ENCODE results near the gene FGF8.

Gene FGF8

DNA sequence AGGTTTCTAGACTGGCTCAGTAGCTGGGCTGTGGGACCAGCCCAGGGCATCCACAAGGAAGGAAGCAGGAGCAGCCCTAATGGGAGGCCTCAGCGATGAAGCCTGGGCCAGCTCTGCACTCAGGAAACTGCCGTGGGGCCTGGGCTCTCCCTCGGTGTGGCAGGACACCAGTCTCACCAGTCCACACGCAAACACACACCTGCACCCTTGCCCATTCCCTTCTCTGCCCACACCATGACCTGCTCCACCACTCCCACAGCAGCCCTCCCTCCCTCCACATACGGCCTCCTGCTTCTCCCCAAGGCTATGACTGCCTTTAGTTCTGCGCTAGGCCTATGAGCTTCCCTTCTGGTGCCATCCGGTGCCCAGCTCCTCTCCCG is 7.1 kb downstream of the FGF8 start:
- no peak for DNase-seq (ENCODE audit: low read depth, low spot score)

DNA sequence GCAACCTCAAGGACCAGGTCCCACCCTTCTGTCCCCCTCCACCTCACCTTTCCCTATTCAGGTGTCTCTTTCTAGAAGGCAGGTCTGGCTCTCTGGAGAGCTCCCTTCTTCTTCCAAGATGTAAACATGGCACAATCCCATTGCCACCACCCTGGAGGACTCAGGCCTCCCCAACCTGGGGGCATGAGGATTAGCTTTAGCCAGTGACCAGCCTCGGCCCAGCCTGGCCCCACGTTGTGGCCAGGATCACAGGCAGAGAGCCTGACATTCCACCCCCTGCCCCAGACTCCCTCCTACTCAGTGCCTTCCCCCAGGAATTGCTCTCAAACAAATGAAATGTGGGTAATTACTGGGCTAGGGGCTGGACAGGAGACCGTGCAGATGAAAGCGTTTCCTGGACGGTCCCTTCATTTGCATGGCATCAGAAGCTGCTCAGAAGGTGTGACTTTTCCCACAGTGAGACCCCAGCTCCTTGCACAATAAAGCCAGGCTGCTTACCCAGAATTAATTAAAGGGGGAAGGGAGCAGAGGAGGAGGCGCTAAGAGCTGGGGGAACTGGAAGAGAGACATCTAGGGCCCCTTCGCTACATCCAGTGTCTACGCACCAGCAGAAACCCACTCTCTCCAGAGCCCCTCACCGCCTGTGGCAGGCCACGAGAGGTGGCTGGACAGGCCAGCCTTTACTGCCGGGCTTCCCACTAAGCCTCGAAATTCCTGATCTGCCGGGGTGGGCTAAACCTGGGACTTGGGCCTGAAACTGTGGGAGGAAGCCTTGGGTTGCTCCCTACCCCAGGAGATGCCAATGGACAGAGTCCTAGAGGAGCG is 7.7 kb downstream of the FGF8 start:
- no peak for DNase-seq (ENCODE audit: low read depth, low spot score)

DNA sequence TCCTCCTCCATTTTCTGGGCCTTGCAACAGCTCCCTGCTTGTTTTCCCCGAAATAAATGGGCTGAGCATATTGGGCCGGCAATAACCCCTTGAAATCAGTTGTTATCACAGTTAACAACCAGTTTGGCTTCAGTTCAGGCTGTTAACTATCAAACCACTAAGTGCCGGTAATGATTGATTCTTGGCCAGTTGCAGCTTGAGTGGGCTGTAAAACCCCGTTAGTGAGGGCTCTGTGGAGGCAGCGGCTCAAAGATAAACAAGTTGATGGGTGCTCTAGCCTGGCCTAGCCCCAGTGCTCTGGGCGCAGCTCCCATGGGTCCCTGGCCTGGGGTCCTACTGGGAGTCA is 8.3 kb downstream of the FGF8 start:
- DNase-seq (ENCODE audit: low read depth, low spot score): no peak

DNA sequence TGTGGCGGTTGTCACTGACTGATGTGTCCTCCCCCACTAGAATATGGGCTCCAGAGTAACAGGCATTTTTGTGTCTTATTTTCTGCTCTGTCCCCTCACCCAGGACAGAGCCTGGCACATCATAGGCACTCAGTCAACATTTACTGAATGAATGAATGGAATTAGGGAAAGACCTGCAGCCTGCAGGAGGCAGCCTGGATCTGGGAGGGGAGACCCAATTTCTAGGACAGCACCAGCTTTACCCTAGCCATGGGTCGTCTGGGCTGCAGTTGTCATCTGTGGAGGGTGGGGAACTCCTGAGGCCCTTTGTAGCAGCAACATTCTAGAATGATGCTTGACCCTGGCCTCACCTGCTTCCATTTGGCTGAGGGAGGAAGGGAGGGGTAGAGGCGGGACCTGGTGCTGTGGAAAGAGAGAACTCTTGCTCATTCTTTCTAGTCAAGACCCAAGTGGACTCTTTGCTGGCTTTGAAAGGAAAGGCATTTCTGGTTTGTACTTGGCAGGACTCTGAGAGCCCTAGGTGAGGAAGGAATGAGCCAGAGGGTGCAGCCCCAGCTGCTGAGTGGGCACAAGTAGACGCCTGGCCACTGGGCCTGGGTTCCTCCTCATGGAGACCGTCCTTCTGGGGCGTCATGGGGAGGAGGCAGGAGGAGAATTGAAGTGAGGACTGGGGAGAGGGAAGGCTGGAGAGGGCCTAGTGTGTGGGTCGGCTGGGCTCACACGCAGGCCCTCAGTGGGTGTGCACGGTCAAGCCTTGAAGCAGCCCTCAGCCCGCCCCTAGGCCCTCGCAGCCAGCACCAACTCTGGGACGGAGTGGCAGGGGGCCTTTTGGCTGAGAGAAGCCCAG is 8.9 kb downstream of the FGF8 start:
- DNase-seq (ENCODE audit: low read depth, low spot score): no peak

DNA sequence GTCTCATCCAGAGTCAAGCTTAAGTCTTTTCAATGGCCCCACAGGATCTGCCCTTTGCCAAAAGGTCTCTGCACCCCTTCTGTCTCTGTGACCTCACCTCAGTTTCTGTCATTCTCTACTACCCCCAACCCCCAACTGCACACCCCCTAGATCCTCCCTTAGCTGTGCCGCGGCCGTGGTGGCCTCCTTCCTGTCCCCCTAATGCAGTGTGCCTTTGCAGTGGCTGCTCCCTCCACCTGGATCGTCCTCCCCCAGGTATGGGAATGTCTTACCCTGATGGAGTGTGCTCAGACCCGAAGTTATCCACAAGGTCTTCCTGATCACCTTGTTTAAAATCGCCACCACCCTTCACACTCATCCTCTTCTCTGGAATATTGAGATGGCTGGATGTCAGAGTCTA is 9.6 kb downstream of the FGF8 start:
- no peak for DNase-seq (ENCODE audit: low read depth, low spot score)

DNA sequence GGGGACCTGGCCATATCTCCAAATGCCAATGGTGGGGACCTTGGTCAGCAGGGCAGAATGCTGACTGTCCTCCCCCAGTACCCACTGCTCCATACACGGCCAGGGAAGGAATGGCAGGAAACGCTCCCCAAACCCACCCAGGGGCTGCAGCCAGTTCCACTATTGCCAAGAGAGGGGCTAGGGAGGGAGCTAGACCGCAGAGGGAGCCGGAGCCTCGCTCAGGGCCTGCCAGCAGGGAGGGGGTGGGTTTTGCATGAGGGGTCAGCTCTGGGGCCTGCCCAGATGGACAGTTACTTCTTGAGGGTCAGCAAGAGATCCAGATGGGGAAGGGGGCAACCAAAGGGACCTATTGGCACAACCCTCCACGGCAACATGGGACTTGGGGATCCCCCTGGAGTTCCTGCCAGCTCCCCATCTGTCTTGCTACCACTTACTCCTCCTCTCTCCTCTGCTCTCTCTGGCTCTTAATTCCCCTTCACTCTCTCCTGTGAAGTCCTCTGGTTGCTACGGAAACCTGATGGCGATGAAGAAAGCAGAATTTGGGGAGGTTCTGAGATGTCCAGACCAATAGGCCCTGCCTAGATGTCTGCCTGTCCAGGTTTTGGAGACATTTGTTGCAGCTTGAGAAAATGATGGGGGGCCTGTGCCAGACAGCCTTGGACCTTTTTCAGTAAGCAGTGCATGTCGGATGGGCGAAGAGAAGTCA is 12.6 kb downstream of the FGF8 start:
- no peak for DNase-seq (ENCODE audit: low read depth, low spot score)

DNA sequence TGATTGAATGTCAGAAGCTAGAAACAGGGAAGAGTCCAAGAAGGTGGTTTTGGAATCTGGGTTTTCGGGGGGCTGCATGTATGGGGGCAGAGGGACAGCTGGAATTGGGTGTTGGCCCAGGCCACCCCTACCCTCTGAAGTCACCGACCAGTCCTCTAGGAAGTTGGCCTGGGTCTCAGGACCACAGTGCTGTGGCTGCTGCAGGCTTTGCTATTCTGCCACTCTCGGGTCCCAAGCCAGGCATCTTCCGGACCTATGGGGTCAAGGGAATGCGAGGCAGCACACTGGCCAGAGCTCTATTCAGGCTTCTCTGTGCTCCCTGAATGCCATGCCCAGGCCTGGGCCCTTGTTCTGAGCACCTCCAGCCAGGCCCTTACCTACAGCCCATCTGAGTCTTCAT is 13.2 kb downstream of the FGF8 start:
- DNase-seq (ENCODE audit: low read depth, low spot score): no peak

DNA sequence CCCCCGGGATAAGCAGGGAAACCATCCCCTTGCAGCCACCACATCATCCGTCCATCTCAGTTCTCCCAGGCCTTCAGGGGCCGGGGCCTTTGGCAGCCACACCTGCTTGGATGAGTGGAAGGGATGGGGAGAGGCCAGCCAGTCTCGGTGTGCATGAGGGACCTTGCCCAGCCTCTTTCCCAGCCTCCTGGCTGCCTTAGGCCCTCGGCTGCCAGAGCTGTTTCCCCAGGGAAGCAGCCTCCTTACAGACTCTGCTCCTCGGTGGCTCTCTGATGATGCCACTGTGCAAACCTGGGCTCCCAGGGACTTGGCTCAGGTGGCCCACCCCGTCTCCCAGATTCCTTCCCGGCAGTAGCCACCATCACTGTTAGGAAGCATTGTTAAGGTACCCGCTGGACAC is 14.7 kb downstream of the FGF8 start:
- DNase-seq (ENCODE audit: low read depth, low spot score): no peak

DNA sequence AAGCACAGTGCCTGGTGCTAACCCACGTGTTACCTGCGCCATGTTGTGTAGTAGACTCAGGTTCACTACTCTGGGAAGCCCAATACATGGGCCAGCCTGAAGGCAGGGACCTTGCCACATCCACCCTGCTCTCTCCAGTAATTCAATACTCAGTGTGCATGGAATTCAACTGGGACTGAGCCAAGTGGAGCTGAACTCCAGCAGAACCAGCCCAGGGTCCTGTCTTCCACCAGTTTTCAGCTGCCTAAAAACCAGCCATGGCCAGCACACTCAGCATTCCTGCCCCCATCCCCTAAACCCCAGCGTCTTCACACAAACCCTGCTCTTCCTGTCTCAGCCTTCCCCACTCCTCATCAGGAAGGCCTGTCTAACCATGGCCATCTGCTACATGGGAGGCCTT is 15.4 kb downstream of the FGF8 start:
- no peak for DNase-seq (ENCODE audit: low read depth, low spot score)

DNA sequence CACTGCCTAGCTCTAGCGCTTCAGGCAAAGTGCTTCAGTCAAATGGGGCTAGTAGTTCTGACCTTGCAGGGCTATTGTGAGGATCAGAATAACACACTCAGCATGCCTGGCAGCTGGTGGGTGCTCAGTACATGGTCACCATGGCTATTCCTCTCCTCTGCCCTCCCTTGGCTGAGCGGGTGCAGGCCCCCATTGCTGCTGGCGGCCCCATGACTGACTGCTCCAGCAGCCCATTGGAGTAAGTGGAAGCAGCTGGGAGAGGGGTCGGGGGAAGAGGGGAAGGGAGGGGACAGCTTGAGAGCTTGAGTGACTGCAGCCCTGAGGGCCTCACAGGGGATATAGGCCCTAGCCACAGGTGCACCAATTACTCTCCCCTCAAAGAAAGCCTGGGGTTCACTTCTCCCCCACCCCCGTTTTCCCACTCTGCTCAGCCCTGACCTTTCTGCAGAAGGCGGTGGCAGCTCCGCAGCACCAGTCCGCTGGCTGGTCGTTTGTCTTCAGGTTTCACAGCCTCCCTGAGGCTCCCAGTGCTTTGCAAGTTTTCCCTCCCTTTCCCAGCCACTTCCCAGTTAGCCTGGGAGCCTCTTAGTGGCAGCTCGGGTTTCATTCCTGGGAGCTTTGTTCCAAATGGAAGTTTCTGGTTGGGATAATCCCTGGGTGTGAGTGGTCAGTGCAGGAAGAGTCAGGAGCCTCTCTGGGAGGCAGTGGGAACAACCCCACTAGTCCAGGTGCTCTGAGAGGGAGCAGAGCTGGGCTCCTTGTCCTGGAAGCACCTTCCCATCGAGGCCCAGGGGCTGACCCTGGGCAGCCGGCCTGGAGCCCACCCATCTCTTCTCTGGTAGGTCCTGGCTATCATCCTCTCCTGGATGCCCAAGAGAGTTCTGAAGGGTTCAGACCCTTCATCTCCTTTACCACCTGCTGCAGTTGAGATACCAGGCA is 16.3 kb downstream of the FGF8 start:
- no peak for DNase-seq (ENCODE audit: low read depth, low spot score)

DNA sequence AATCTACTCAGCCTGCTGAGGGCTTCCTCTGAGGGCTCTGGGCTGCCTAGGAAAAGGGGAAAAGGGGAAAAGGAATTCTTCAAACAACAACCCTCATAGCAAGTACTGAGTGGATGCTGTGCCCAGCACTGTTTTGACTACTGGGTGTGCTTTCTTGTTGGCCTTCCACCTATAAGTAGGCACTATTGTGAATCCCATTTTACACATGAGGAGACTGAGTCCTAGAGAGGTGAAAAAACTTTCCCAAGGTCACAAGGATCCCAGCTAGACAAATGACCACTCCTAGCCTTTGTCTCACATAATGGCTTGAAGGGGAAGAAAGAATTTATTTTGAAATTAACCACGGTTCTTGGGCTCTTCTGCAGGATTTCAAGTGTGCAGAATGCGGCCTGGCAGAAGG is 17.1 kb downstream of the FGF8 start:
- no peak for DNase-seq (ENCODE audit: low read depth, low spot score)

DNA sequence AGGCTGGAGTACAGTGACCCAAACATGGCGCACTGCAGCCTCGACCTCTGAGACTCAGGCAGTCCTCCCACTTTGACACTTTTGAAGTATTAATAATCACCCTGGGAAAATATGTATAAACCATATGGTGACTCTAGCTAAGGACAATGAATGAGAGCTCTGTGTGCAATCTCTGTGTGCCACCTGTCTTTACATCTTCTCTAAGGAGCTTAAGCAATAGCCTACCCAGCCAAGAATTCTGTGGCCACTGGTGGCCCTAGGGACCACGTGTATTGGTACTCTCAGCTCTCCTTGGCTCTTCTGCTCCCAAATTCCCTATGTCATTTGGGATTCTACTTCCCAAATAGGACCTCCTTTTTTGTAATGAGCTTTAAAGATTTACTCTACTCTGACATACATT is 23.7 kb downstream of the FGF8 start:
- DNase-seq (ENCODE audit: low read depth, low spot score): no peak

DNA sequence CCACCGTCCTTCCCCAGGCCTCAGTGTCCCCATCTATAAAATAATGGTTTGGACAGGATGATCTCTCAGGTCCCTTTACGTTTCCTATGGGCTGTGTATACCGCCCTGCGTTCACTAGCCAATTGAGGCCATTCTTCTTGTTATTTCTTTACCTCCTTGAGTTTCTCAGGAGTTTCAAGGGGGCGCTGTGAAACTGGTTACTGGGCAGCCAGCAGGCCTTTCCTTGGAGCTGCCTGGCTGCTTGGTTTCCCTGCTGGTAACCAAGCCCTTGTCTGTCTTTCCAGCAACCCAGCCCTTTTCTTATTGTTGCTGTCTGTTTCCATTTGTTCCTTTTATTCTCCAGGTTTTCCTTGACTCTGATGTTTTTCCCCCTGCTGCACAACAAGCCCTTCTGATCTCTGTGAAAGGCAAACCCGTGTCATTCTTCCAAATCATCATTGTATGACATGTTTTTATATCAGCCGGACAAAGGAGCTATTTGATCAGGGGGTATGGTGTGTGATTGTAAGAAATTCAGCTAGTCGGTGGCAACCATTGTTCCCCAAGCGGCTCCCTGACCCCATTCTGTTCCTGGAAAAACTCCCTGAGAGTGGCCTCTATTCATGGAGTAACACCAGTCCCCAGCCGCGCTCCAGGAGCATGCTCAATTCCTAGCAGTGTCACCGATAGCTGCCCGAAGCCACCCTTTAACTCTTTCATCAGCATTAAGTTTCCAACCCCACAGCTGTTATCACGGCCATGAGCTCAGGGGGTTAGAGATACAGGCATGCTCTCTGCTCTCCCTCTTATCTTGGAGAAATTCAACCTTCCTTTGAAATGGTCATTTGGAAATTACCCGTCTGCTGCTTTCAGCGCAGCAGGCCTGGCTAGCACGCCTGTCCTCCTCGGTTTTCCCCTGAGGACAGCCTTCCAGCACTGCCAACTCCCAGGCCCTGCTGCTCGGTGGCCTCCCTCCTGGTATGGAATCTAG is 26.6 kb downstream of the FGF8 start:
- DNase-seq (ENCODE audit: low read depth, low spot score): no peak

DNA sequence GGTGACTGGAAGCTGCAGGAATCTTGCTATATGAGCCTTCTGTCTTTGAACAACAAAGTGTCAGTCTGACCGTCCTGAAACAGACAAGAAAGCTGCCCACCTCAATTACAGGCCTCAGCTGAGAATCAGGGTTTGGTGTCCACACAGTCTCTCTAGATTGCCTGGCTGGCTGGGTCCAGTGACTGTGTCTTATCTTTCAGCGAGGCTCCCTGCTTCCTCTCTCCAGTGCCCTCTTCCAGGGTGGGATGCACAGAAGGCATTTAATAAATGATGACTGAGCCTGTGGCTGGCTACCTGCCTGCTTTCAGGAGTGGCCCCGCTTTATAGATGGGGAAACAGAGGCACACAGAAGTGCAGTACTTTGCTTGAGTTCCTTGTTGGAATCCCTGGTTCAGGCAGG is 27.4 kb downstream of the FGF8 start:
- no peak for DNase-seq (ENCODE audit: low read depth, low spot score)

DNA sequence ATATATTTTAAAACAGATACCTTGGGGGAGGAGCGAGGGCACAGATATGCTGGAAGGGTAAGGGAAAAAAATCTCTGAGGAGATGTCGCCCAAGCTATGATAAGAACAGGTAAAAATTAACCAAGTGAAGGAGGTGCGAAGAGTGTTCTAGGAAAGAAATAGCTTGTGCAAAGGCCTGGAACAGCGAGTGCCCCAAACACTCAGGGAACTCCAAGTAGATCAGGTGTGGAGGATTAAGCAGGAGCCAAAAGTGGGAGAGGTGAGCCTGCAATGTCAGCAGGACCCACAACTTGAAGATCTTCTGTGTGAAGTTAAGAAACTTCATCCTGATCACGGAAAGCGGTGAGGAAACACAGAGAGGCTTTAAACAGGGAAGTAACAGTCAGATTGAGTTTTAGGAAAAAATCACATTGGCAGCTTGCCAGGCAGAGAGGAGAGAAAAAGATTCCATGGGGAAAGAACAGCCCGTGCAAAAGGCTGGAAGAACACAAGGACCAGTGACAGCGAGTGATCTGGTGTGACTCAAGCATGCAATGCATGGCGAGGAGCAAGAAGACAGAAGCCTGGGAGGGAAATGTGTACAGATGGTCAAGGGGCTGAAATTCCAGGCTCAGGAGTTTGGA is 30.7 kb downstream of the FGF8 start:
- no peak for DNase-seq (ENCODE audit: low read depth, low spot score)

DNA sequence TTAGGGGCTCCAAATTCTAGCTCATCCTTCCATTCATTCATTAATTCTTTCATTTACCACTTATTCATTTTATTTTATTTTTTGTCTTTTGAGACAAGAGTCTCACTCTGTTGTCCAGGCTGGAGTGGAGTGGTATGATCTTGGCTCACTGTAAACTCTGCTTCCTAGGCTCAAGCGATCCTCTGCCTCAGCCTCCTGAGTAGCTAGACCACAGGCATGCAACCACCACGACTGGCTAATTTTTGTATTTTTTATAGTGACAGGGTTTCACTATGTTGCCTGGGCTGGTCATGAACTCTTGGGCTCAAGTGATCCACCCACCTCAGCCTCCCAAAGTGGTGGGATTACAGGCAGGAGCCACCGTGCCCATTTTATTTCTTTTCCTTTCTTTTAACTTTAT is 31.6 kb downstream of the FGF8 start:
- DNase-seq (ENCODE audit: low read depth, low spot score): no peak

DNA sequence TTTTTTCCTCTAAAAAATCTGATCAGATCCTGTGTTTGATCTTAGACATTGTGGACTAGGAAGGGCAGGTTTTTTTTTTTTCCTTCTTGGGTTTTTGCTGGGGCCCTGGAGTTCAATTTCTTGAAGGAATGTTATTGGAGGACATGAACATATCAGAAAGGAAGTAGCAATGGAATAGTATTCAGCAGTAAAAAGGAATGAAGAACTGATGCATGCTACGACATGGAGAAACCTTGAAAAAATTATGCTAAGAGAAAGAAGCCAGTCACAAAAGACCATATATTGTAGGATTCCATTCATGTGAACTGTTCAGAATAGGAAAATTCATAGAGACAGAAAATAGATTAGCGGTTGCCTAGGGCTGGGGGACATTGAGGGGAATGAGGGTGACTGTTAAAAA is 34.0 kb downstream of the FGF8 start:
- DNase-seq (ENCODE audit: low read depth, low spot score): no peak

DNA sequence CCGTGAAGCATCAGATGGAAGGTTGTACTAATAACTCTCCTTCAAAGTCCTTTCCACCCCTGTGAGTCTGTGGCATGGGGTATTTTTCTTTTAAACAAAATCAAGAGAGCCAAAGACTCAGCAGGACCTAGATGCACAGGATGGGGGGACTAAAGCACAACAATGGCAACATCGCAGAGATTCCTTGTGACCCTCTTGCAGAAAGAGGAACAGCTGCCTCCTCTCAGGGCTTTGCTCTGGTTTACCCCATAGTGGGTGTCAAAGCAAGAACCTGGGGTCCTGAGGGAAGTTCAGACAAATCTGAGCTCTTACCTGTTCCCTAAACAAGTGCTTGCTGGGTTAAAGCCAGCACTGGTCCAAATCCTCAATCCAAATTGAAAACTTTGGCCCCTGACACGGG is 39.2 kb downstream of the FGF8 start:
- DNase-seq (ENCODE audit: low read depth, low spot score): no peak

DNA sequence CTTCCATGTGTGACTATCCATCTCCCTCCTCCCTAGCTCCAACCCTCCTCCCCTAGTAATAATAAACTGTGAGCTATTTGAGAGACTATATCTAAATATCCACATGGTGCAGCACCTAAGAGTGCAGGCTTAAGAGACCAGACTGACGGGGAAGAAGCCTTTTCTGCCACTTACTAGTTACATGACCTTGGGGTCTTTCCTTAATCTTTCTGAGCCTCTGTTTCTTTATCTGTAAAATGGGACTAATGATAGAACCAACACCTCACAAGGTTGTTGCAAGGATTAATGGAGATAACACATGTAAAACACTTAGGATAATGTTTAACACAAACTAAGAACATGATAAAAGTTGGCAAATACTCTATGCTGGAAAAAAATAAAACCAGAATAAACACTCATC is 43.8 kb downstream of the FGF8 start:
- no peak for DNase-seq (ENCODE audit: low read depth, low spot score)

DNA sequence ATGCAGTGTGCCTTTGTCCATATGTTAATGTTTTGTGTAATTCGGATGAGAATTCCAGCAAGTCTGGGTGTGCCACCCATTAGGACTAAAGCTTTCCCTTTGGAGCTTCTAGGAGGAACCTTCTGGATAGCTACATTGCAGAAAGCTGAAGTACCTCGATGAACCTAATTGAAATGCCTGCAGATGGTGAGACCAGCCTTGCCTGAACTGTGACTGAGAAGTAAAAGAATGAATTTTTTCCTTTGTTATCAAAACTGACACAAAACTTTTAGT is 49.9 kb downstream of the FGF8 start:
- no peak for DNase-seq (ENCODE audit: low read depth, low spot score)

All from activated naive CD8-positive, alpha-beta T cell treated with anti-CD3 and anti-CD28 coated beads, Interleukin-2, amount 50 U/mL, for 16 hours (primary cell).